ENCODE data around the gene TPP1. TPM values are rescaled to one million over a fixed set of nuclear protein-coding genes. Genes with fewer than 3 reads are reported as not detected.

Gene TPP1
- total and polyA plus RNA-seq, 10 donors = 54.9 to 306 (median 212) TPM

DNA sequence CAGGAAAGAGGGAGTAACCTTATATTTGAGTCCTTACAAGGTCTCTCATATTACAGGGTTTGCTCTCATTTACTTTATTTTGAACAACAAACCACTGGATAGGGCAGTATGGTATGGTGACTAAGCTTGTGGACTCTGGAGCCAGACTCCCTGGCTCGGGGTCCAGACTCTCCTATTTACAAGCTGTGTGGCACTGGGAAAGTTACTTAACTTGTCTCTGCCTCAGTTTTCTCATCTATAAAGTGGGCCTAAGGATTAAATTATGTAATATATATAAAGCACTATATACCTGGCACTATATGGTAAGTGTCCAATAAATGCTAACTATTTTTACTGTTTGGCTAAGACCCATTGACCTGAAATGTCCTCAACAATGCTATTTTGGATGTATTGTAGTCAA is 38.1 kb upstream of the TPP1 start:
- Histone ChIP-seq H3K36me3 (no peaks in the 10 kb centered on the region), H3K4me3 (no peak overlapping the region), H3K4me1 (peaks cover 0 to 39% (median 25%) of the 10 kb centered on the region in 6 donors), H3K9me3 (no peaks in the 10 kb centered on the region), H3K27ac (no peak overlapping the region), H3K27me3 (replicated peaks in 1 of 7) (peaks cover 0 to 24% (median 0%) of the 10 kb centered on the region in 7 donors)
- no peak for DNase-seq
- 68 to 100% (median 84%) methylated on average over 1 of the region's 1 CpG for WGBS, 5 donors
- no peak for TF ChIP-seq POLR2AphosphoS5 (IDR thresholded peaks at IDR 0.05)
- TF ChIP-seq POLR2A (IDR thresholded peaks at IDR 0.05) = no peak
- TF ChIP-seq, protein P1, sequence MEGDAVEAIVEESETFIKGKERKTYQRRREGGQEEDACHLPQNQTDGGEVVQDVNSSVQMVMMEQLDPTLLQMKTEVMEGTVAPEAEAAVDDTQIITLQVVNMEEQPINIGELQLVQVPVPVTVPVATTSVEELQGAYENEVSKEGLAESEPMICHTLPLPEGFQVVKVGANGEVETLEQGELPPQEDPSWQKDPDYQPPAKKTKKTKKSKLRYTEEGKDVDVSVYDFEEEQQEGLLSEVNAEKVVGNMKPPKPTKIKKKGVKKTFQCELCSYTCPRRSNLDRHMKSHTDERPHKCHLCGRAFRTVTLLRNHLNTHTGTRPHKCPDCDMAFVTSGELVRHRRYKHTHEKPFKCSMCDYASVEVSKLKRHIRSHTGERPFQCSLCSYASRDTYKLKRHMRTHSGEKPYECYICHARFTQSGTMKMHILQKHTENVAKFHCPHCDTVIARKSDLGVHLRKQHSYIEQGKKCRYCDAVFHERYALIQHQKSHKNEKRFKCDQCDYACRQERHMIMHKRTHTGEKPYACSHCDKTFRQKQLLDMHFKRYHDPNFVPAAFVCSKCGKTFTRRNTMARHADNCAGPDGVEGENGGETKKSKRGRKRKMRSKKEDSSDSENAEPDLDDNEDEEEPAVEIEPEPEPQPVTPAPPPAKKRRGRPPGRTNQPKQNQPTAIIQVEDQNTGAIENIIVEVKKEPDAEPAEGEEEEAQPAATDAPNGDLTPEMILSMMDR (IDR thresholded peaks at IDR 0.05 in 8 of 11, conservative IDR thresholded peaks at IDR 0.05 in 3 of 11) = no peak
- intact Hi-C loops (cut with DNase I; ENCODE audit: low total_unique reads) = no loop called here

DNA sequence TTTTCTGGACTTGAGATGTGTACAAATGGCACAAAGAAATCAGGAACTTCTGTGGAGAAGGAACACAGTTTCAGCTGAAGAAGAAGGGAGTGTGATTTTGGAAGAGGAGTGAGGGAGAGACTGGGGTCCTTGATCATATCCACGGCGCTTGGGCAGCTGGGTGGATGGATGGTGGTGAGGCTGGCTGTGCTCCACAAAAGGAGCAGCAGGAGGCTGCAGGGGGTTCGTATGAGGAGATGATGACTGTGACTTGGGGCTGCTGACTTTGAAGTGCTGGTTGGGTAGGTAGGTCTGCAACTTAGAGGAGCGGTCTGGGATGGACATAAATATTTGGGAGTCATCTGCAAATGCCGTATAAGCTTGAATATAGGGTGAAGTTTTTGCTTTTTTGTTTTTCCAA is 37.7 kb upstream of the TPP1 start:
- no peak overlapping the region for H3K27ac ChIP-seq
- intact Hi-C loops (cut with DNase I; ENCODE audit: low total_unique reads) = no loop called here
- H3K9me3 ChIP-seq = no peaks in the 10 kb centered on the region
- peaks cover 0 to 24% (median 0%) of the 10 kb centered on the region in 7 donors for H3K27me3 ChIP-seq (replicated peaks in 1 of 7)
- WGBS, 5 donors = 85 to 96% (median 89%) methylated on average over 5 of the region's 5 CpGs
- peaks cover 0 to 43% (median 26%) of the 10 kb centered on the region in 6 donors for H3K4me1 ChIP-seq
- H3K4me3 ChIP-seq = no peak overlapping the region
- TF ChIP-seq POLR2AphosphoS5 (IDR thresholded peaks at IDR 0.05) = no peak
- TF ChIP-seq, protein P1 (IDR thresholded peaks at IDR 0.05 in 8 of 11, conservative IDR thresholded peaks at IDR 0.05 in 3 of 11) = no peak
- no peak for TF ChIP-seq POLR2A (IDR thresholded peaks at IDR 0.05)
- no peaks in the 10 kb centered on the region for H3K36me3 ChIP-seq
- DNase-seq = no peak

DNA sequence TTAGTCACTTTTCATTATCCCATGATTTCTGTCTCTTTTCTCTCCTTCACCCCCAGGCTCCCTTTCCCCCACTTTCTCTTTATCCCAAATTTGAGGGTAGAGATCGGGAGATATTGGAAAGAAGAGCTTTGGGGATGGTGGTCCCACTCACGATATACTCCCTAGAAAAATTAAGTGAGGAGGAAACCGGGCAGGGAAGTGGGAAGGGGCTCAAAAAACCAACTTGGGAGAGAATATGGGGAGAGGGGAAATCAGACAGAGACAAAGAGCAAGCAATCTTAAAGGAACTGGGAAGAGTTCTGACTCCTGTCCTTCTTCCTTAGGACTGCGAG is 37.3 kb upstream of the TPP1 start:
- 71 to 89% (median 77%) methylated on average over 4 of the region's 4 CpGs for WGBS, 5 donors
- Histone ChIP-seq H3K27ac (peak overlapping the region in 2 of 8 donors; percentile 77 to 80), H3K9me3 (no peaks in the 10 kb centered on the region), H3K4me3 (no peak overlapping the region), H3K36me3 (no peaks in the 10 kb centered on the region), H3K4me1 (peaks cover 0 to 47% (median 27%) of the 10 kb centered on the region in 6 donors), H3K27me3 (replicated peaks in 1 of 7) (peaks cover 0 to 24% (median 0%) of the 10 kb centered on the region in 7 donors)
- TF ChIP-seq POLR2AphosphoS5 (IDR thresholded peaks at IDR 0.05) = no peak
- no peak for TF ChIP-seq POLR2A (IDR thresholded peaks at IDR 0.05)
- TF ChIP-seq, protein P1 (IDR thresholded peaks at IDR 0.05 in 8 of 11, conservative IDR thresholded peaks at IDR 0.05 in 3 of 11) = no peak
- intact Hi-C loops (cut with DNase I; ENCODE audit: low total_unique reads) = no loop called here
- DNase-seq = no peak

DNA sequence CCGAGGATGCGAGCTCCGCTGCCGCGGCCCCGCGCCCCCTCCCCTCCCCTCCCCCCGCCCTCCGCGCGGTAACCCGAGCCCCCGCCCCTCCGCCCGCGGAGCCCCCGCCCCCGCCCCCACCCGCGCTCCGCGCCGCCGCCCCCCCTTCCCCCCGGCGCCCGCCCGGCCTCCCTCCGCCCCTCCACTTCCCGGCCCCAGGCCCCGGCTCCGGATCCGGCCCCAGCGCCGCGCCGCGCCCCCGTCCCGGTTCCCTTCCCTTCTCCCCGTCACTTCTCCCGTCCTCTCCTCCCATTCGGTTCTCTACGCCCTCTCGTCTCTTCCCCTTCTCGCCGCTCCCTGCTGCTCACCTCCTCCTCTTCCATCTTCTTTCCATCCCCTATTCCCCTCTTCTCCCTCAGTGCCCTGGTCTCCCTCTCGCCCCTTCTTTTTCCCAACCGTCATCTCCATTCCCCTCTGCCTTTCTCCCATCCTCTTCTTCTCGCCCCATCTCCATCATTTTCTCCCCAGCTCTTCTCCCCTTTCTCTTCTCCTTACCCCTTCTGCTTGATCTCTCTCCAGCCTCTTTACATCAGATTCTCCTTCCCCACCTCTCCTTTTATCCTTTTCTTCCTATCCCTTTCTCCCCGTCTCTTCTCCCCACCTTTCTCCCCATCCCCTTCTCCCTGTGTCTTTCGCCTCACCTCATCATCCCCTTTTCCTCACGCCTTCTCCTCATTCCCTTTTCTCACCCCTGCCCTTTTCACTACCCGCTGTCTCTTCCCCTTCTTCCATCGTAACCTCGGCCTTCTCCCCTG is 36.8 kb upstream of the TPP1 start, which contains the start of gene DCHS1:
Gene DCHS1, minus strand, starts transcription at position 20 of the 794 bp plus-strand sequence. CDS start 14,196 bp downstream, outside the sequence.
- intact Hi-C loops (cut with DNase I; ENCODE audit: low total_unique reads) = no loop called here
- Histone ChIP-seq H3K9me3 (no peaks in the 10 kb centered on the region), H3K4me1 (peaks cover 0 to 51% (median 28%) of the 10 kb centered on the region in 6 donors), H3K36me3 (no peaks in the 10 kb centered on the region), H3K27ac (peak within 1 kb of the TSS; percentile 51 to 86 (median 71)), H3K27me3 (replicated peaks in 1 of 7) (peaks cover 0 to 24% (median 0%) of the 10 kb centered on the region in 7 donors), H3K4me3 (peak within 1 kb of the TSS; percentile 25 to 73 (median 34))
- peak; percentile 82 for DNase-seq
- 13 to 36% (median 21%) methylated on average over 15 to 36 of the region's 56 CpGs for WGBS, 5 donors
- peak in 2 of 3 donors; percentile 36 for TF ChIP-seq POLR2AphosphoS5 (IDR thresholded peaks at IDR 0.05)
- TF ChIP-seq POLR2A (IDR thresholded peaks at IDR 0.05) = no peak
